Gastrocnemius medialis (tissue), 4 donors: ENCODE results near the gene CLEC4A. TPM values are rescaled to one million over a fixed set of nuclear protein-coding genes. Genes with fewer than 3 reads are reported as not detected.

Experiments
- total RNA-seq, 4 donors: library from RNA; depleted of rRNA; stranded (reverse); fragments of >200 nt; gene quantifications; one replicate each; pipeline versions ENCODE4 v1.1.0 to v1.2.3, GENCODE V29; 2016

The CLEC4A gene
- total RNA-seq, 4 donors from 2014 or later, result not detected

Other genes starting within 250 kb of the CLEC4A start
- 10 to 100 TPM; 19.3 to 27.2 (median 23.7) TPM for gene SLC2A3, start 187.4 kb upstream of the CLEC4A start, total RNA-seq
- 10 to 100 TPM; 14.3 to 28.0 (median 22.8) TPM for gene FOXJ2, start 90.9 kb upstream of the CLEC4A start, total RNA-seq
- 1 to 10 TPM in 3 of 4 donors, under 1 TPM in 1; 0.95 to 4.7 (median 2.4) TPM for gene C3AR1, start 57.3 kb upstream of the CLEC4A start, total RNA-seq
- 10 to 100 TPM; 15.2 to 27.6 (median 15.8) TPM for gene NECAP1, start 41.3 kb upstream of the CLEC4A start, total RNA-seq
- gene ZNF705A, start 33.4 kb downstream of the CLEC4A start, total RNA-seq, result not detected
- gene FAM90A1, start 104.0 kb downstream of the CLEC4A start, total RNA-seq, result not detected